H9 (cell line): ENCODE results near the gene IFRD2. TPM values are rescaled to one million over a fixed set of nuclear protein-coding genes. Genes with fewer than 3 reads are reported as not detected.

Source experiments
- DNase-seq: peaks from one replicate; pipeline ENCODE4 v3.0.0-alpha.2; 2017
- H2AFZ ChIP-seq: one replicate; pipeline ENCODE4 v1.6.1; 2013; ENCODE audit warnings: mild to moderate bottlenecking, low read length, control low read depth, moderate library complexity
- H2AK5ac ChIP-seq: 2 replicates; pipeline ENCODE4 v1.6.1; 2013; ENCODE audit warnings: low read length, control low read depth, mixed read lengths; ENCODE audit not compliant: insufficient read length
- H2BK120ac ChIP-seq: one replicate; pipeline ENCODE4 v1.6.1; 2013; ENCODE audit warnings: low read depth, mild to moderate bottlenecking, low read length, control low read depth, inconsistent platforms; ENCODE audit not compliant: poor library complexity, severe bottlenecking
- H2BK12ac ChIP-seq: 2 replicates; pipeline ENCODE4 v1.6.1; 2013; ENCODE audit warnings: low read length, control low read depth, mixed read lengths, low read depth; ENCODE audit not compliant: insufficient read length
- H2BK15ac ChIP-seq: 2 replicates; pipeline ENCODE4 v1.6.1; 2013; ENCODE audit warnings: low read depth, low read length, control low read depth
- H2BK20ac ChIP-seq: one replicate; pipeline ENCODE4 v1.6.1; 2013; ENCODE audit warnings: low read depth, mild to moderate bottlenecking, low read length, control low read depth, inconsistent platforms; ENCODE audit not compliant: poor library complexity, severe bottlenecking
- H2BK5ac ChIP-seq: 2 replicates; pipeline ENCODE4 v1.6.1; 2013; ENCODE audit warnings: low read length, control low read depth, mixed read lengths; ENCODE audit not compliant: insufficient read length
- H3K14ac ChIP-seq: 2 replicates; pipeline ENCODE4 v1.6.1; 2013; ENCODE audit warnings: low read length, control low read depth; ENCODE audit not compliant: insufficient read depth
- H3K18ac ChIP-seq: 2 replicates; pipeline ENCODE4 v1.6.1; 2013; ENCODE audit warnings: low read depth, mild to moderate bottlenecking, mixed read lengths, low read length, control low read depth; ENCODE audit not compliant: insufficient read length
- H3K23ac ChIP-seq: 2 replicates; pipeline ENCODE4 v1.6.1; 2013; ENCODE audit warnings: low read length, control low read depth, mixed read lengths, low read depth; ENCODE audit not compliant: insufficient read length
- H3K23me2 ChIP-seq: 2 replicates; pipeline ENCODE4 v1.6.1; 2013; ENCODE audit warnings: low read depth, mild to moderate bottlenecking, mixed read lengths, low read length, control low read depth; ENCODE audit not compliant: insufficient read length, poor library complexity, severe bottlenecking
- H3K27ac ChIP-seq: 2 replicates; pipeline ENCODE4 v1.5.1; 2013; ENCODE audit warnings: low read length, control low read depth, mixed read lengths, low read depth; ENCODE audit not compliant: insufficient read length
- H3K27me3 ChIP-seq: 2 replicates; pipeline ENCODE4 v1.6.1; 2013; ENCODE audit warnings: low read length, control low read depth, inconsistent platforms; ENCODE audit not compliant: insufficient read depth
- H3K4ac ChIP-seq: 2 replicates; pipeline ENCODE4 v1.6.1; 2013; ENCODE audit warnings: low read depth, mild to moderate bottlenecking, control low read depth, inconsistent platforms, low read length, moderate library complexity
- H3K4me1 ChIP-seq: 2 replicates; pipeline ENCODE4 v1.6.1; 2013; ENCODE audit warnings: low read length, control low read depth, inconsistent platforms; ENCODE audit not compliant: insufficient read depth
- H3K4me2 ChIP-seq: 2 replicates; pipeline ENCODE4 v1.6.1; 2013; ENCODE audit warnings: low read length, control low read depth, mixed read lengths; ENCODE audit not compliant: insufficient read length, insufficient read depth
- H3K56ac ChIP-seq: 2 replicates; pipeline ENCODE4 v1.6.1; 2013; ENCODE audit warnings: low read depth, mild to moderate bottlenecking, mixed read lengths, low read length, control low read depth; ENCODE audit not compliant: insufficient read length
- H3K79me1 ChIP-seq: 2 replicates; pipeline ENCODE4 v1.6.1; 2013; ENCODE audit warnings: low read depth, mild to moderate bottlenecking, moderate library complexity, low read length, control low read depth, inconsistent platforms; ENCODE audit not compliant: insufficient read depth, poor library complexity, severe bottlenecking
- H3K79me2 ChIP-seq: 2 replicates; pipeline ENCODE4 v1.6.1; 2013; ENCODE audit warnings: low read length, control low read depth, inconsistent platforms; ENCODE audit not compliant: insufficient read depth
- H3K9ac ChIP-seq: 2 replicates; pipeline ENCODE4 v1.6.1; 2013; ENCODE audit warnings: low read length, control low read depth, mixed read lengths; ENCODE audit not compliant: insufficient read length; ENCODE audit errors: extremely low read depth
- H3K9me3 ChIP-seq: one replicate; pipeline ENCODE4 v1.6.1; 2013; ENCODE audit warnings: low read depth, low read length, inconsistent platforms; ENCODE audit not compliant: control insufficient read depth
- H3T11ph ChIP-seq: one replicate; pipeline ENCODE4 v1.6.1; 2013; ENCODE audit warnings: mild to moderate bottlenecking, low read length, control low read depth, inconsistent platforms
- H4K20me1 ChIP-seq: one replicate; pipeline ENCODE4 v1.6.1; 2013; ENCODE audit not compliant: control insufficient read depth, insufficient read length, insufficient read depth
- H4K5ac ChIP-seq: 2 replicates; pipeline ENCODE4 v1.6.1; 2013; ENCODE audit warnings: low read depth, mild to moderate bottlenecking, mixed read lengths, low read length, control low read depth; ENCODE audit not compliant: insufficient read length
- H4K8ac ChIP-seq: replicated peaks from 2 replicates; pipeline ENCODE4 v1.6.1; 2013; ENCODE audit warnings: low read length, control low read depth, mixed read lengths, low read depth; ENCODE audit not compliant: insufficient read length
- H4K91ac ChIP-seq: 2 replicates; pipeline ENCODE4 v1.6.1; 2013; ENCODE audit warnings: low read depth, mild to moderate bottlenecking, moderate library complexity, mixed read lengths, low read length, control low read depth; ENCODE audit not compliant: insufficient read length
- H3K27ac Mint-ChIP-seq, 3 experiments: 2 replicates in 2 of 3; 3 replicates in 1 of 3; pipeline ENCODE4 v1.8.0; 2020 to 2021; ENCODE audit warnings: mixed read lengths in 3 of 3, mild to moderate bottlenecking in 1 of 3, moderate library complexity in 1 of 3
- H3K27me3 Mint-ChIP-seq: 2 replicates; pipeline ENCODE4 v1.8.0; 2021; ENCODE audit warnings: low read depth, mild to moderate bottlenecking, moderate library complexity, mixed read lengths
- H3K36me3 Mint-ChIP-seq, 3 experiments: 2 replicates in 2 of 3; 3 replicates in 1 of 3; pipeline ENCODE4 v1.8.0; 2020 to 2021; ENCODE audit warnings: low read depth in 3 of 3, mixed read lengths in 3 of 3; ENCODE audit not compliant: insufficient read depth in 1 of 3
- H3K4me1 Mint-ChIP-seq, 2 experiments: 2 replicates each; pipeline ENCODE4 v1.8.0; 2020; ENCODE audit warnings: mixed read lengths in 2 of 2
- H3K4me3 Mint-ChIP-seq, 2 experiments: 2 replicates in 1 of 2; 3 replicates in 1 of 2; pipeline ENCODE4 v1.8.0; 2020 to 2021; ENCODE audit warnings: mild to moderate bottlenecking in 2 of 2, mixed read lengths in 2 of 2, moderate library complexity in 1 of 2
- H3K9me3 Mint-ChIP-seq, 2 experiments: 2 replicates in 1 of 2; 3 replicates in 1 of 2; pipeline ENCODE4 v1.8.0; 2020; ENCODE audit warnings: mild to moderate bottlenecking in 2 of 2, mixed read lengths in 2 of 2, moderate library complexity in 1 of 2
- WGBS: extraction: QIAGEN DNeasy Blood & Tissue Kit; methylation state at CpG from one replicate; pipeline ENCODE4 v1.1.7; 2013; ENCODE audit warnings: missing lambda C conversion rate, low lambda C conversion rate, mixed read lengths; ENCODE audit not compliant: insufficient read length; ENCODE audit errors: extremely low coverage; 5-methylcytosine and 5-hydroxymethylcytosine counted together
- total RNA-seq: library from RNA; stranded (reverse); gene quantifications from 2 replicates; pipeline ENCODE4 v1.2.1, GENCODE V29; 2021
- TF ChIP-seq, protein P1 (sequence below): fragments of 200-600 bp; sonication (generic); conservative IDR thresholded peaks from 3 replicates; pipeline ENCODE4 v1.8.0; 2021; ENCODE audit warnings: antibody characterized with exemption, mild to moderate bottlenecking

Gene IFRD2
- total RNA-seq, 1 experiment from 2014 or later = 109 TPM

DNA sequence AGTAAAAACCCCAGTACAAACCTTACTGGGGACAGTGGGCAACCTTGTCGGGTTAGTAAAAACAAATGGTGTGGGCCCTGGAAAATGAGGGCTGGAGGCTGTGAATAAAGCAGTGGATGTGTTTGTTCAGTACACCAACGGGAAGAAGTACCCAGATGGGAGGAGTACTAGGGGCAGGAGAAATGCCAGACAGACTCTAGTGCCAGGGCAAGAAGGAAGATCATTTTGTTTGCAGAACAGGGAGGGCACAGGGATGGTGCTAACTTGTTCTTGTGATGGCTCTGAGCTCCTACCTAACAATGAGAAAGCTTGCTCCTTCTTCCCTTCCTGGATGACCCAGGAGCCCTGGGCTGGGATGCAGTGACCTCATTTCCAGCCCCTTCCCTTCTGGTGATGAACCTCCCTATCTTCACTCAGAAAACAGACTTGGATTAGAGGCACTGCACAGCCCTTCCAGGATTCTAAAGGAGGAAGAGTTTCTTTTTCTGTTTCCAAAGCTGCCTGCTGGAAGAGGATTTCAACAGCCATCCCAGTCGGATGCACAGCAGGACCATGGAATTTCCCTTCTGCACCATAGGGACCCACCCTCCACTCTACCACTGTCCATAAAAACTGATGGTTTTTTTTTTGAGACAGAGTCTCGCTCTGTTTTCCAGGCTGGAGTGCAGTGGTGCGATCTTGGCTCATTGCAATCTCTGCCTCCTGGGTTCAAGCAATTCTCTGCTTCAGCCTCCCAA, 42.3 kb upstream of the IFRD2 start:
- Histone ChIP-seq H2BK20ac (no peak overlapping the region), H3K14ac (no peak overlapping the region), H4K20me1 (no peaks in the 10 kb centered on the region), H3K4ac (no peak overlapping the region), H4K8ac (no peak overlapping the region), H3K79me1 (no peaks in the 10 kb centered on the region), H3K9me3 (no peaks in the 10 kb centered on the region), H3K4me2 (no peak overlapping the region), H2BK120ac (no peak overlapping the region), H2AK5ac (no peak overlapping the region), H3K23ac (no peak overlapping the region), H3K18ac (no peak overlapping the region), H2BK5ac (no peak overlapping the region), H2AFZ (no peak overlapping the region), H3T11ph (no peak overlapping the region), H4K5ac (no peak overlapping the region), H3K9ac (no peak overlapping the region), H3K79me2 (peaks cover 5% of the 10 kb centered on the region; the same call in 1 of the 2 replicates), H3K56ac (no peak overlapping the region), H2BK15ac (no peak overlapping the region), H3K4me1 (no peaks in the 10 kb centered on the region; the same call in 1 of the 2 replicates), H3K27me3 (peaks cover 1% of the 10 kb centered on the region; the same call in 1 of the 2 replicates), H4K91ac (no peak overlapping the region), H3K23me2 (peaks cover 17% of the 10 kb centered on the region), H2BK12ac (no peak overlapping the region), H3K27ac (no peak overlapping the region)
- Mint-ChIP-seq H3K4me1 (peaks cover 23 to 32% of the 10 kb centered on the region in 2 experiments), H3K27me3 (peaks cover 17% of the 10 kb centered on the region), H3K9me3 (no peaks in the 10 kb centered on the region; a peak in 1 of 5 replicates), H3K4me3 (peak overlapping the region in 1 of 2 experiments; percentile 38; a peak in 1 of 5 replicates), H3K36me3 (peaks cover 11 to 45% (median 43%) of the 10 kb centered on the region in 3 experiments), H3K27ac (peak overlapping the region in 2 of 3 experiments; percentile 75 to 77; a peak in 2 of 7 replicates)
- DNase-seq = no peak
- WGBS = no CpG with 5 or more reads among the region's 5 CpGs
- TF ChIP-seq, protein P1, sequence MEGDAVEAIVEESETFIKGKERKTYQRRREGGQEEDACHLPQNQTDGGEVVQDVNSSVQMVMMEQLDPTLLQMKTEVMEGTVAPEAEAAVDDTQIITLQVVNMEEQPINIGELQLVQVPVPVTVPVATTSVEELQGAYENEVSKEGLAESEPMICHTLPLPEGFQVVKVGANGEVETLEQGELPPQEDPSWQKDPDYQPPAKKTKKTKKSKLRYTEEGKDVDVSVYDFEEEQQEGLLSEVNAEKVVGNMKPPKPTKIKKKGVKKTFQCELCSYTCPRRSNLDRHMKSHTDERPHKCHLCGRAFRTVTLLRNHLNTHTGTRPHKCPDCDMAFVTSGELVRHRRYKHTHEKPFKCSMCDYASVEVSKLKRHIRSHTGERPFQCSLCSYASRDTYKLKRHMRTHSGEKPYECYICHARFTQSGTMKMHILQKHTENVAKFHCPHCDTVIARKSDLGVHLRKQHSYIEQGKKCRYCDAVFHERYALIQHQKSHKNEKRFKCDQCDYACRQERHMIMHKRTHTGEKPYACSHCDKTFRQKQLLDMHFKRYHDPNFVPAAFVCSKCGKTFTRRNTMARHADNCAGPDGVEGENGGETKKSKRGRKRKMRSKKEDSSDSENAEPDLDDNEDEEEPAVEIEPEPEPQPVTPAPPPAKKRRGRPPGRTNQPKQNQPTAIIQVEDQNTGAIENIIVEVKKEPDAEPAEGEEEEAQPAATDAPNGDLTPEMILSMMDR = no peak
